Endothelial cell of umbilical vein (primary cell): ENCODE data around the gene ENKUR. TPM values are rescaled to one million over a fixed set of nuclear protein-coding genes. Genes with fewer than 3 reads are reported as not detected.

Experiments used
- BruUV-seq: library from RNA; stranded (reverse); fragments of 400-500 nt; replicated peaks from 2 replicates; lab custom pipeline; 2021; lab: Mats Ljungman, UMichigan
- CTCF ChIA-PET: fragments of 300-600, 350-600 bp; sonication (Branson Sonifier 250); formaldehyde crosslinking; loops from one replicate; lab custom pipeline; 2021; ENCODE audit warnings: antibody characterized with exemption, inconsistent platforms; lab: Charles Lee
- POLR2A ChIA-PET: fragments of 300-600, 350-600 bp; sonication (Branson Sonifier 250); formaldehyde crosslinking; loops from one replicate; lab custom pipeline; 2021; ENCODE audit warnings: antibody characterized with exemption, inconsistent platforms; lab: Charles Lee
- DNase-seq: peaks from one replicate; pipeline ENCODE4 v3.0.0-alpha.2; 2011; ENCODE audit warnings: low read depth, low spot score
- FAIRE-seq: peaks from 2 replicates; lab custom pipeline; 2011; peaks lifted over from hg19 to GRCh38; lab: Jason Lieb, UNC
- H2AFZ ChIP-seq: 2 replicates; pipeline ENCODE4 v1.6.0; 2012; ENCODE audit warnings: low read depth, low read length, control low read depth, inconsistent platforms
- H3K27ac ChIP-seq: 2 replicates; pipeline ENCODE4 v1.5.1; 2011; ENCODE audit warnings: low read depth, mild to moderate bottlenecking, control low read depth, low read length, moderate library complexity; ENCODE audit not compliant: insufficient read depth
- H3K27me3 ChIP-seq, 2 experiments: 2 replicates each; pipeline versions ENCODE4 v1.6.0 to v1.6.1; 2011; ENCODE audit warnings: low read length in 2 of 2, mixed read lengths in 1 of 2; ENCODE audit not compliant: control insufficient read depth in 2 of 2, insufficient read depth in 2 of 2
- H3K36me3 ChIP-seq, 2 experiments: 2 replicates in 1 of 2; 3 replicates in 1 of 2; pipeline ENCODE4 v1.5.1; 2011; ENCODE audit warnings: low read length in 2 of 2, mild to moderate bottlenecking in 1 of 2, moderate library complexity in 1 of 2; ENCODE audit not compliant: control insufficient read depth in 2 of 2, insufficient read depth in 2 of 2; ENCODE audit errors: extremely low read depth in 1 of 2
- H3K4me1 ChIP-seq: 3 replicates; pipeline ENCODE4 v1.5.1; 2011; ENCODE audit warnings: mild to moderate bottlenecking, low read length; ENCODE audit not compliant: control insufficient read depth, insufficient read depth; ENCODE audit errors: extremely low read depth
- H3K4me2 ChIP-seq: 2 replicates; pipeline ENCODE4 v1.6.1; 2011; ENCODE audit warnings: low read length, control low read depth, mixed read lengths; ENCODE audit not compliant: insufficient read depth
- H3K4me3 ChIP-seq, 3 experiments: fragments of 200-600 bp in 1 of 3; sonication (generic), shearing (Covaris generic) in 1 of 3; replicated peaks in 1 of 3; 2 replicates each; pipeline ENCODE4 v1.5.1; 2011 to 2016; ENCODE audit warnings: control low read depth in 3 of 3, low read length in 3 of 3, mild to moderate bottlenecking in 2 of 3, inconsistent platforms in 1 of 3, low read depth in 1 of 3, moderate library complexity in 1 of 3; ENCODE audit not compliant: insufficient read depth in 1 of 3
- H3K79me2 ChIP-seq: 2 replicates; pipeline ENCODE4 v1.6.0; 2012; ENCODE audit warnings: low read length, inconsistent platforms; ENCODE audit not compliant: control insufficient read depth, insufficient read depth
- H3K9ac ChIP-seq: replicated peaks from 2 replicates; pipeline ENCODE3; 2011; ENCODE audit warnings: low read length, control low read depth; ENCODE audit not compliant: insufficient read depth; ENCODE audit errors: extremely low read depth
- H3K9me1 ChIP-seq: replicated peaks from 3 replicates; pipeline ENCODE4 v1.6.0; 2011; ENCODE audit warnings: mild to moderate bottlenecking, low read length; ENCODE audit not compliant: control insufficient read depth, insufficient read depth; ENCODE audit errors: extremely low read depth
- H3K9me3 ChIP-seq: replicated peaks from 2 replicates; pipeline ENCODE4 v1.5.1; 2012; ENCODE audit warnings: low read length, inconsistent platforms; ENCODE audit not compliant: control insufficient read depth, insufficient read depth
- H4K20me1 ChIP-seq: replicated peaks from 2 replicates; pipeline ENCODE3; 2011; ENCODE audit warnings: mild to moderate bottlenecking, low read length; ENCODE audit not compliant: control insufficient read depth, insufficient read depth; ENCODE audit errors: extremely low read depth
- CTCF ChIP-seq, 2 donors: IDR thresholded peaks; 1 replicate in 1 of 2; 2 replicates in 1 of 2; pipeline ENCODE4 v1.5.1; 2011; ENCODE audit warnings: low read length in 2 of 2, mild to moderate bottlenecking in 2 of 2, moderate library complexity in 2 of 2, control low read depth in 1 of 2, inconsistent platforms in 1 of 2, low read depth in 1 of 2; ENCODE audit not compliant: insufficient read depth in 1 of 2; ENCODE audit errors: extremely low read depth in 1 of 2
- EZH2 ChIP-seq: IDR thresholded peaks from 2 replicates; pipeline ENCODE4 v1.6.1; 2012; ENCODE audit warnings: borderline replicate concordance, low read depth, mild to moderate bottlenecking, moderate library complexity, low read length, inconsistent platforms; ENCODE audit not compliant: severe bottlenecking
- FOS ChIP-seq: IDR thresholded peaks from 2 replicates; pipeline ENCODE4 v1.6.1; 2011; ENCODE audit warnings: mild to moderate bottlenecking, low read length, moderate library complexity, borderline replicate concordance; ENCODE audit not compliant: insufficient read depth
- GATA2 ChIP-seq: IDR thresholded peaks from 2 replicates; pipeline ENCODE4 v1.7.0; 2011; ENCODE audit warnings: low read depth, mild to moderate bottlenecking, moderate library complexity, mixed read lengths, low read length; ENCODE audit not compliant: insufficient read length, insufficient read depth
- JUN ChIP-seq: IDR thresholded peaks from 2 replicates; pipeline ENCODE4 v1.6.1; 2011; ENCODE audit warnings: borderline replicate concordance, low read depth; ENCODE audit not compliant: insufficient read length, insufficient read depth
- MAX ChIP-seq: IDR thresholded peaks from 2 replicates; pipeline ENCODE4 v1.6.1; 2011; ENCODE audit not compliant: insufficient read depth, insufficient read length
- MYC ChIP-seq: IDR thresholded peaks from one replicate; pipeline ENCODE4 v1.6.1; 2011; ENCODE audit warnings: mild to moderate bottlenecking, low read depth, low read length
- POLR2A ChIP-seq: IDR thresholded peaks from 2 replicates; pipeline ENCODE4 v1.6.1; 2012; ENCODE audit warnings: low read depth, mild to moderate bottlenecking, control low read depth, low read length
- POLR2AphosphoS5 ChIP-seq: IDR thresholded peaks from 2 replicates; pipeline ENCODE4 v1.6.1; 2012; ENCODE audit warnings: low read depth, mild to moderate bottlenecking, control low read depth, low read length, moderate library complexity; ENCODE audit not compliant: insufficient read depth
- dilution Hi-C: fragments of 300-500 bp; cut with MboI; formaldehyde crosslinking; loops from one replicate; pipeline ENCODE4 v1.15.0; 2019; ENCODE audit warnings: low sequenced_read_pairs; ENCODE audit not compliant: extremely low pct_ligation_motif_present
- intact Hi-C: fragments of 100-400 bp; cut with micrococcal nuclease; formaldehyde crosslinking; loops from one replicate; pipeline ENCODE4 v1.10.0; 2022
- polyA plus RNA-seq, 4 experiments: library from polyadenylated mRNA; depleted of rRNA in 3 of 4; stranded (reverse) in 3 of 4; unstranded in 1 of 4; fragments of >200 nt; gene quantifications; 2 replicates each; pipeline versions ENCODE4 v1.2.1 to v1.2.3, GENCODE V29; 2011 to 2012; ENCODE audit warnings: missing spikeins in 1 of 4
- total RNA-seq: library from RNA; stranded (reverse); gene quantifications from 2 replicates; pipeline ENCODE4 v1.2.3, GENCODE V29; 2021

The ENKUR gene
- total and polyA plus RNA-seq, 2 donors (not counting 3 experiments of a cell fraction or from before 2014, with no cell fraction given): 0.07 to 0.35 TPM

- H3K36me3 ChIP-seq: no peaks in the 10 kb centered on the region
- H3K27ac ChIP-seq: no peak overlapping the region
- H3K9ac ChIP-seq: no peak overlapping the region
- no peaks in the 10 kb centered on the region for H3K79me2 ChIP-seq
- no peaks in the 10 kb centered on the region for H3K27me3 ChIP-seq
- H3K4me2 ChIP-seq: no peak overlapping the region
- dilution Hi-C loops (no loop called here), intact Hi-C loops (no loop called here)
- H2AFZ ChIP-seq: no peak overlapping the region
- no peak overlapping the region for H3K4me3 ChIP-seq
- no peaks in the 10 kb centered on the region for H4K20me1 ChIP-seq
- peaks cover 2% of the 10 kb centered on the region for H3K4me1 ChIP-seq
- DNase-seq (no peak), FAIRE-seq (no peak)
- TF ChIP-seq GATA2: no peak
- no peak for TF ChIP-seq MYC
- no peak for TF ChIP-seq FOS
- TF ChIP-seq JUN: no peak
- no peak for TF ChIP-seq POLR2AphosphoS5
- TF ChIP-seq EZH2: no peak
- TF ChIP-seq CTCF (IDR thresholded peaks at IDR 0.05; ENCODE audit: extremely low read depth in 1 of 2, insufficient read depth in 1 of 2, low read depth in 1 of 2, low read length in 2 of 2): no peak
- no peak for TF ChIP-seq MAX
- TF ChIP-seq POLR2A: no peak
- H3K9me1 ChIP-seq: no peaks in the 10 kb centered on the region
- ChIA-PET POLR2A (no interaction called here), CTCF (interaction anchor here (0.8 kb wide), 1 partner anchor 31 kb away, joined by 4 read pairs; no protein-coding TSS in a partner anchor)
- no peaks in the 10 kb centered on the region for H3K9me3 ChIP-seq
- BruUV-seq: no TSS peak
Observed at GRCh38 chr10:25050402-25050801, 34.4 kb upstream of the ENKUR start.
